CD4-positive, alpha-beta T cell treated with Interferon alpha-2 for 1 hour (primary cell): ENCODE measurements around the gene RLF.

Experiments
- DNase-seq, 2 donors: peaks; one replicate each; pipeline ENCODE4 v3.0.0-alpha.2; 2020 to 2022

RLF gene

GRCh38 chr1:40272653-40273213 is 111.5 kb downstream of the RLF start:
- no peak for DNase-seq

- no peak for DNase-seq
Measured at GRCh38 chr1:40273547-40274166, 112.5 kb downstream of the RLF start.

GRCh38 chr1:40274331-40274730 is 113.1 kb downstream of the RLF start:
- DNase-seq: no peak

GRCh38 chr1:40276122-40276521 is 114.9 kb downstream of the RLF start:
- no peak for DNase-seq

GRCh38 chr1:40281853-40282252 is 120.7 kb downstream of the RLF start:
- no peak for DNase-seq
